Measurements from ENCODE around the gene KRT7.
A peak's percentile ranks its signal among the peaks of the same experiment; 100 is the strongest.

DNA sequence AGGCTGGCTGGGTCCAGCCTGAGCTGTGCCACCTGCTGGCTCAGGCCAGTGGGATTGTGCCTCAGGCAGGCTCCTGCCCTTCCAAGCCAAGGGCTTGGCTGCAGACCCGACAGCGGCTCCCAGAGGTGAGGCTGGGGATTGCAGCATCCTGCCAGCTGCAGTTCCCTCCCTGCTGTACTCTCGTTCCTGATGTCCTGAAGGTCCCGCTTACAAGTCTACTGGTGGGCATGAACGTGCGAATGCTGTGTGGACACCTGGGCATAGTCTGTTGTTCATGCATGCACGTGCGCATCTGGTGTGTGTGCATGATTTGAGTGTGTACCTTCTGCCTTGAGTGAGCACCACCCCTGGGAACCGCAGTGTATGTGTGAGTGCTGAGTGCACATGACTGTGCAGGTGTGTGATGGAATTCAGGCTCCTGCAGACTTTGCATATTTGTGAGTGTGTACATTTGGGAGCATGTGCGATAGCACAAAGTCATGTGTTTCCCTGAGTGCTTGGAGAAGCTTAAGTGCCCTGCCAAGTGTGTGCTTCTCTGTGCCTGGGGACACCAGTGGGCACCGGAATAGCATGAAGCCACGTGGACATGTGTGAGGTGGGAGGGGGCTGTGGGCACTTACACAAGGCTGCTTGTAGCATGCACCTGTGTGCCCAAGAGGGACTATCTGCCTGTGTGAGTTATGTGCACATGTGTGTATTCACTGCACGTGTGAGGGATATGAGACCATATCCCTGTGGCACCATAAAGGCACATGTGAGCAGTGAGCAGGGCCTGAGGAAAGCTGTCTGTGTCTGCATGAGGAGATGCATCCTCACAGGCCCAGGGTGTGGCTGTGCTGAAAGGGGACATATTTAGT, 19.3 kb upstream of the KRT7 start:
- TF ChIP-seq, protein P1, sequence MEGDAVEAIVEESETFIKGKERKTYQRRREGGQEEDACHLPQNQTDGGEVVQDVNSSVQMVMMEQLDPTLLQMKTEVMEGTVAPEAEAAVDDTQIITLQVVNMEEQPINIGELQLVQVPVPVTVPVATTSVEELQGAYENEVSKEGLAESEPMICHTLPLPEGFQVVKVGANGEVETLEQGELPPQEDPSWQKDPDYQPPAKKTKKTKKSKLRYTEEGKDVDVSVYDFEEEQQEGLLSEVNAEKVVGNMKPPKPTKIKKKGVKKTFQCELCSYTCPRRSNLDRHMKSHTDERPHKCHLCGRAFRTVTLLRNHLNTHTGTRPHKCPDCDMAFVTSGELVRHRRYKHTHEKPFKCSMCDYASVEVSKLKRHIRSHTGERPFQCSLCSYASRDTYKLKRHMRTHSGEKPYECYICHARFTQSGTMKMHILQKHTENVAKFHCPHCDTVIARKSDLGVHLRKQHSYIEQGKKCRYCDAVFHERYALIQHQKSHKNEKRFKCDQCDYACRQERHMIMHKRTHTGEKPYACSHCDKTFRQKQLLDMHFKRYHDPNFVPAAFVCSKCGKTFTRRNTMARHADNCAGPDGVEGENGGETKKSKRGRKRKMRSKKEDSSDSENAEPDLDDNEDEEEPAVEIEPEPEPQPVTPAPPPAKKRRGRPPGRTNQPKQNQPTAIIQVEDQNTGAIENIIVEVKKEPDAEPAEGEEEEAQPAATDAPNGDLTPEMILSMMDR (IDR thresholded peaks at IDR 0.05; ENCODE audit: low read depth, low read length, poor library complexity, severe bottlenecking) = peak; percentile 91
- no peak for TF ChIP-seq EZH2phosphoT487 (IDR thresholded peaks at IDR 0.05; ENCODE audit: borderline replicate concordance, low read length)
